ENCODE results near the gene GPR18.
"Not testable (repeated sequence)": the region's sequence is repeated elsewhere in the genome, so short reads cannot be mapped to it uniquely, and the experiment has no call there.

The GPR18 gene

DNA sequence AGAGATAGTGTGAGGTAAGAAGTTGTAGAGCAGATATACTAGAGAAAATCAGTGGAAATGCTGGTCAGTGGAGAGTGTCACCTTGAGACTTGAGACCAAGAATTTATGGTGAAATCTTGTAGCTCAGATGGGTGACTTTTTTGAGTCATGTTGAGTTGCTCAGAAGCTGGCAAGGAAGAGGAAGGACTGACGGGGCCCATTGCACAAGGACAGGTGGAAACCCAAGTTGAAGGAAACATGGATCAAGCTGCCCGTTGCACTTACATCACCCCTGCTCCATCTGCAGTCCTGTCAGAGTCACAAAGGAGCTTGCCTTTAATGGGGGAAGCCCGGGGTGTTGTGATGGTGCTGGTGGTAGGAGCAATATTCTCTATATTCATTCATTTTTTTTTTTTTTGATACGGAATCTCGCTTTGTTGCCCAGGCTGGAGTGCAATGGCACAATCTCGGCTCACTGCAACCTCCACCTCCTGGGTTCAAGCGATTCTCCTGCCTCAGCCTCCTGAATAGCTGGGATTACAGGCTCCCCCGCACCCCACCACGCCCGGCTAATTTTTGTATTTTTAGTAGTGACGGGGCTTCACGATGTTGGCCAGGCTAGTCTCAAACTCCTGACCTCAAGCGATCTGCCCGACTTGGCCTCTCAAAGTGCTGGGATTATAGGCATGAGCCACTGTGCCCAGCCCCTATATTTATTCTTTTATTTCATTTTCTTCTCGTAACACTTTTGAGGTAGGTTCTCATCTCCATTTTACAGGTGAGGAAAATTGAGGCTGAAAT, 30.1 kb downstream of the GPR18 start:
- DNase-seq, result no peak

DNA sequence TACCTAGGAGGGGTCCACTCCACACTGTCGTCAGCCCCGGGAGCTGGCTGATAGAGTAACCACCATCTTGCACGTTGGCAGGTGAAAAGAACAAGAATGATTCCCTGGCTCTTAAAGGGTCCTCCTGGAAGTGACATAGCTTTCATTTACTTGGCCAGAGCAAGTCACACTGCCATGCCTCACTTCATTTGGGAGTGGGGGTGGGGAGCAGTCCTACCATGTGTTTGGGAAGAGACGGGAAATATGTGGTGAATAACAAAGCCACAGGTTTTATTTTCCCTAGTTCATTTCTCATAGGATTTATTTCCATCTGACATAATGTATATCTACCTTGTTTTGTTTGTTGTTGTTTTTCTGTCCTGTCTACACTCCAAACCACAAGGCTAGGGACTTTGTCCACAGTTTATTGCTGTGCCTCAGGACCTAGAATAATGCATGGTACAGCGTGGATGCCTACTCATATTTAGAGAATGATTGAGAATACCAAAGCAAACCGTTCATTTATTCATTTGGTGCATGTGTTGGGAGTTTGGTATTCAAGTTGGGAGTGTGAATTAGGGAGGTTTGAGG, 30.8 kb downstream of the GPR18 start:
- DNase-seq, result no peak

DNA sequence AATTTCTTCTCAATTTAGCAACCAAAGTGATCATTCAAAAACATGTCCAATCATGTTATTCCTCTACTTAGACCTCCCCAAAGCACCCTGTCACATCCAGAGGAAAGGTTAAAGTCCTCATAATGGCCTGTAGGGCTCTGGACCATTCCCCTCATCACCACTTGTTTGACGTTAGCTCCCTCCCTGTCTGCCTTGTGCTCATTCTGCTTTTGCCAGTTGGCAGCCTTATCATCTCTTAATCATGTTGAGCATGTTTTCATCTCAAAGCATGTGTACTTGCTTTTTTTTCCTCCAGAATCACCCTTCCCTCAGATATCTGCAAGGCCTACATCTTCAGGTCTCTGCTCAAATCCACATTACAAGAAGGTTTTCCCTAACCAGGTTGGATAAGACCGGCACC, 31.7 kb downstream of the GPR18 start:
- no peak for DNase-seq

DNA sequence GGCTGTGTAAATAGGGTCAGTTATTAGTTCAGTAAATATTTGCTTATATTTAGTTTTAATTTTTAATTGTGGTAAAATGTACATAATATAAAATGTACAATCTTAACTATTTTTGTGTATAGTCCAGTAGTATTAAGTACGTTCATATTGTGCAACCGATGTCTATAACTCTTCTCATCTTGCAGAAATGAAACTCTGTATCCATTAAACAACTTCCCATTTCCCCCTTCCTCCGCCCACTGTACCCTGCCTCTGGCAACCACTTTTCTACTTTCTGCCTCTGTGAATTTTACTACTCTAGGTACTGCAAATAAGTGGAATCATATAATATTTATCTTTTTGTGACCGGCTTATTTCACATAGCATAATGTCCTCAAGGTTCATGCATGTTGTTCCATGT, 33.1 kb downstream of the GPR18 start:
- DNase-seq, result no peak

DNA sequence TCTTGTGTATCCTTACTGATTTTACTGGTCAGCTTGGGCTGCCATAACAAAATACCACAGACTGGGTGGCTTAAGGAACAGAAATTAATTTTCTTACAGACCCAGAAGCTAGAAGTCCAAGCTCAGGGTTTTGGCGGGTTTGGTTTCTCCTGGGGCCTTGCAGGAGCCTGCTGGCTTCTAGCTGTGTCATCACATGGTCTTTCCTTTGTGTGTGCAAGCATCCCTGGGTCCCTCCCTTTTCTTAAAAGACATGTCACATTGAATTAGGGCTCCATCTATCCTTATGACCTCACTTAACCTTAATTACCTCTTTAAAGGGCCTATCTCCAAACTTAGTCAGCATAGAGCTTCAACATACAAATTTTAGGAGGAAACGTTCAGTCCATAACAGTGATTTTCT, 34.2 kb downstream of the GPR18 start:
- DNase-seq, result no peak

DNA sequence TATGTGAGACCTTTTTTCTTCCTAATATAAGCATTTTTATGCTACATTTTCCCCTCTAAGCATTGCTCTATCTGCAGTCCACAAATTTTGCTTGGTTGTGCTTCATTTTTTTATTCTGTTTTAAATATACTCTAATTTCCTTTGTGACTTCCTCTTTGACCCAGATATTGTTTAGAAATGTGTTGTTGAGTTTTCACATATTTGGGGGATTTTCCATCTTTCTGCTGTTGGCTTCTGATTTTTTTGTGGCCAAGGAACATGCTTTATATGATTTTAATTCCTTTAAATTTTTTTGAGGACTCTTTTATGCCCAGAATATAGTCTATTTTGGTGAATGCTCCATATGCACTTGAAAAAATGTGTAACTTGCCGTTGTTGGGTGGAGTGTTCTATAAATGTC, 34.6 kb downstream of the GPR18 start:
- DNase-seq, result no peak

DNA sequence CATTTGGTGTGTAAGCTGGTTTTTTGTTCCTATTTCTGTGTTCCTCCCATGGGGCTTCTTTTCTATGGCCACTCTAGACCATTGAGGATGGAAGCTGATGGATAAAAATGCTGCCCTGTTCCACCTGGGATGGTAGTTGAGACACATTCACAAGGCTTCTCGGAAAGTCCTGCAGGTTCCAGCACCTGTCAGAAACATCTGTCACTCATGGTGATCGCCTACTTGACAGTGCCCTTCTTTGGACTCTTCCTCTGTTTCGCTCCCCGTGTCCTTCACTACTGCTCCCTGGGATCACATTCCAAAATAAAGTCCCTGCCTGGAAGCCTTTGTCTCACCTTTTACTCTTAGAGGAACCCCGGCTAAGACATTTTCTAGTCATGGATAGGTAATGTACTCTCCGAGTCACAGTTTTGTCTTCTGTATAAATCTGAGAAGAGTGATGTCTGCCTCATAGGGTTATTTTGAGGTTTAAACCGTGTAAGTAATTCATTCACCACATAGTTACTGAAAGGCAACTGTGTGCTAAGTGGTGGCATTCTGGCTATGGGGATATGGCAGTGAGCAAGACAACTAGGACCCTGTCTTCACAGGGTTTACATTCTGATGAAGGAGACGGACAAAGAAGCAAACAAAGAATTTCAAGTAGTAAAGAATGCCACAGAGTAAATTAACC, 36.5 kb downstream of the GPR18 start:
- no peak for DNase-seq

DNA sequence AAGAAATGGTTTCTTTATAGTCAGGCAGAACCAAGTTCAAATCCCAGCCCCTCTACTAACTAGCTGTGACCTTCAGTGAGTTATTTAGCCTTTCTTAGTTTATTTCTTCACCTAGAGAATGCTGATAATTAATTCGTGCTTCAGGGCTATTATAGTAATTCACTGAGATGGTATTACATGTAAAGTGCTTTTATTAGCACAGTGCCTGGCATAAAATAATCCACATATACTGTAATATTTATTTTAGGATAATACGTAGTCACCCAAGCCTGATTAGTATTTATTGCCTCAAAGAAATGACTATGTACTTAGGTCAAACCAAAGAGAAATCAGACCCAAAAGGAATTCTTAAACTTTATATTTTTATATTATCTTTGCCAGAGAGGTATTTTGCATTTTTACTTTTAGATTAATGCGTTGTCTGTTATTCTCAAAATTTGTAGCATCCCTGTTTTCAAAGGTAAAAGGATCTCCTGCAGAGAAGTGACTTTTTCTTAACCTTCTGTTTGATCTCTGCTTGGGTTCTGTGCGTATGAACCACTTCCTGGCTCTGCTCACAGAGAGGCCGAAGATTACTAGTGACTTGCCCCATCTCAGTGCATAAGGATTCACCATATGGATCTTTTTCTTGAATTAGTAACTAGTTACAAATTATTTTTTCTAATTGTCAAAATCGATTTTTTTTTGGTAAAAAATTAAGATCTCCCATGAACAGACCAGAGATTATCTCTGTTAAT, 37.8 kb downstream of the GPR18 start:
- DNase-seq, result no peak

DNA sequence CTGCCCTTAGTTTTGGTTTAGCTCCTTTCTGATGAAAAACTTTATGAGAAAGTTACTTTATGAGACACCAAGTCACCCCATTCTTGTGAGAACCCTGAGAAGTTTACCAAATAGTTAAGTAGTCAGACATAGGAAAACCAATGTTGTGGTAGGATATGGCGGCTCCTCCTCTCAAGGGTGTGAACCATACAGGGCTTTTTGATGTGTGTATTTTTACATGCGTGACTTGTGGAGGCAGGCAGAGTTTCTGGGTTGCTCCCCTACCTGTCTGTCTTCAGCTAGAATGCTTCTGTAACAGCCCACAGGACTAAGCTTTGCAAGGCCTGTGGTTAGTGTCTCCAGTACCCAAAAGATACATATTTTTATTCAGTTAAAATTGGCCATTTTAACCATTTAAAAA, 39.2 kb downstream of the GPR18 start:
- peak in 2 of 4 experiments; percentile 9 to 26 for DNase-seq

DNA sequence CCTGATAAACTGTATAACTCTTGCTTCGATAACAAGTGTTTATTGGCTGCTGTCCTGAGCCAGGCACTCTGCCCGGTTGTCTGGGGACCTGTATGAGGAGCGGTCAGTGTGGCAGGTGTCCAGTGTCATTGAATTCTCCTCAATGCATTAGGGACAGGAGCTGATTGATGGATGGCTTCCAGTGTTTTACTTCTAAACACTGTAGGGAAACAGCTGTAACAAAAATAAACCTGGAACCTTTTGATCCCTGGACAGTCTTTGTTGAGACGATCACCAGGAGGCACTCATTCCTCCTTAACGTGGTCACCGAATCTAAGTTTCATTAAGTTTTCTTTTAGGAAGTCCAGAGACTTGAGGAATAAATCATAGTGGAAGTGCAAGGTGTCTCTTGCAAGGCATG, 39.6 kb downstream of the GPR18 start:
- no peak for DNase-seq

DNA sequence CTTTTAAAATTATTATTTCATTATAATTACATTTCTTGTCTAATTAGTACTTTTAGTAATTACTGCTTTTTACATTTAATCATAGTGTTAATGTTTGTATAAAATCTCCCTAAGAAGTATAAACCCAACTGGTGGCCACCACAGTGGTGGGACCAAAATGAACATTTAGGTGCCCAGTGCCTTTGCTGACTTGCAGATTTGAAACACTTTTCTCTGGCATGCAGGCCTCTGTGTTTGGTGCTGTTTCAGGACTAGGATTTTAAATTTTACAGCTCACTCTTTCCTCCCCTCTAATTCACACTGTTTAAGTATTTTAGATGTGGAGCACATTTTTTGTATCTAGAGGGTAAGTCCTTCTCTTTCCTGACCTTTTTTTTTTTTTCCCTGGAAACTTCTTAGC, 40.1 kb downstream of the GPR18 start:
- DNase-seq, result no peak

DNA sequence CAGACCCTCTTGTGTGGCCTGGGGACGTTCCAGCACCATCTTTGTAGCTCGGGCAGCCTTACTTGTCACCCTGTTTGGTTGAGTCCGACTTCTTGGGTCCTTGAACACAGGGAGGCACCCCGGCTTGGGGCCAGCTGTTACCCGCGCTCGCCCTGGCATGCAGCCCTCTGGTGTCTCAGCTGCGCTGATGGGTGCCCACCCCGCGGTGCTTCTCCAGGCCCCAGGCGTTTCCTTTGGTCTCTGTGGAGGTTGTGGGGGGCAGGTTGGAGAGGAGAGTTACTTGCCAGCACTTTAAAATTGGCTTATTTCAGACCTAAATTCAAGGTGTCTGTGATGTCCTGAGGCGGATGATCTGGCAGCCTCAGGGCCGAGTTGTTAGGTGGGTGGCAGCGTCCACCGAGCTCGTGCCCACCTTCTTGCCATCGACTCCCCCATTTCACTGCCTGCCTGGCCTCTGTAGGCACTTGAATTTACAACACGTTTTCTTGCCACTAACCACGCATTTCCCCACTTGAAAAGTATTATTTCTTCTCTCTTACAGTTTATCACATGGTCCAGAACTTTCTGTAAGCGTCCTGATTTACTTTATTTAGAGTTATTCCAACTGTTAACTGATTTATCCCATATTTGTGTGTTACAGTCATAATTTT, 40.6 kb downstream of the GPR18 start:
- peak in 1 of 4 experiments; percentile 6 for DNase-seq

DNA sequence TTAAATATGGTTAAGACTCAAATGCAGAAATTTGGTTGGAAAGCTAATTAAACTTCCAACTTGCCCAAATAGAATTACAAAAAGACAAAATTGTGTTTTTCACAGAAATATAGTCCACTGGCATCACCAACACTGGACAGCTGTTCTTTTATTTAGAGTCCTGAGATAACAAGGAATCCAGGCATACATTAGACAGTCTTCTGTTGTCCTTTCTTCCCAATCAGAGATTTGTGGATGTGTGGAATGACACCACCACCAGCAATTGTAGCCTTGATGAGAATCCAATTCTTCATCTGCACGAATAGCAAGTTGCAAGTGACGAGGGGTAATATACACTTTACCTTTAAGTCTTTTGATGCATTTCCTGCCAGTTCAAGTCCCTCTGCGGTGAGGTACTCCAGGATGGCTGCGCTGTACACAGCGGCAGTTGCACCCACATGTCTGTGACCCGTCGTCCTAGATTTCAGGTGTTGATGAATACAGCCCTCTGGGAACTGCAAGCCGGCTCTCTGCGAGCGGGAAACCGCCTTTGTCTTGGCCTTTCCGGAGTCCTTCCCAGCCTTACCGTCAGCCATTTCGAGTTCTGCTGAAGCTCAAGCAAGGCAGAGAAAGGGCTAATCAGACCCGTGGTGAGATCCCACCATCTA, 42.9 kb downstream of the GPR18 start:
- DNase-seq, result peak in 2 of 4 experiments; percentile 28 to 33

DNA sequence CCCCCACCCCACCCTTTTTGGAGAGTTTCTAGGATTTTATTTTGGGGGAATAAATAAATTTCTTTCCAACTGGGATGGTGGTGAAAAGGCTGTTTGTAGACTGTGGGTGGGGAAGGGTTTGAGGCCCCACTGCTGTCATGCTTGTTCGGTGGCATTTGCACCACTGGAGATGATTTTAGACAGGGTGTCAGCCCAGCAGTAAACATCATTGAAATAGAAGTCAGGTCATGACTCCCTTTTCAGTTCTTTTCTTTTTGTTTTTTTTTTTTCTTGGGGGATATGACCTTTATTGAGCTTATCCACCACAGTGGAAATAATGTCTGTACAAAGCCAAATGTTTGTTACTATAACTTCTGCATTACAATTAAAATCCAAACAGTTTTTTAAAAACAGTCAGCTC, 43.4 kb downstream of the GPR18 start:
- DNase-seq, result no peak

DNA sequence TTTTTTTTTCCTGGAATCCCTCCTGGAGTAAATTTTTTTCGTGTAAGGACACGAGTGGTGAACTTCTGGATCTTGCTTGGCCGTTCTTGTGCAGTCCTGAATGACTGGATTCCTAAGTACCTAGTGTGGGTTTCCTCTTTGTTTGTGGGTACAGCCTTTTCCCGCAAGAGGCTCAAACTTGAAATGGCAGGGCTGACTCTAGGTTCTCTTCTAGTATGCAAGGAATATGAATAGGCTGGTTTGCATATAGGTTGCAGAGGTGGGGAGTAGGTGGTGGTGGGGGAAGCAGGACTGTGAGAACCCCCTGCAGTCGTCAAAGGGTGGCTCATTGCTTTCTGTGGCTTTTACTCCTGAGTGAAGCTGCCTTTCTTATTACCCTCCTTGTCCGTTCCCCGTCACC, 43.9 kb downstream of the GPR18 start:
- DNase-seq, result no peak

DNA sequence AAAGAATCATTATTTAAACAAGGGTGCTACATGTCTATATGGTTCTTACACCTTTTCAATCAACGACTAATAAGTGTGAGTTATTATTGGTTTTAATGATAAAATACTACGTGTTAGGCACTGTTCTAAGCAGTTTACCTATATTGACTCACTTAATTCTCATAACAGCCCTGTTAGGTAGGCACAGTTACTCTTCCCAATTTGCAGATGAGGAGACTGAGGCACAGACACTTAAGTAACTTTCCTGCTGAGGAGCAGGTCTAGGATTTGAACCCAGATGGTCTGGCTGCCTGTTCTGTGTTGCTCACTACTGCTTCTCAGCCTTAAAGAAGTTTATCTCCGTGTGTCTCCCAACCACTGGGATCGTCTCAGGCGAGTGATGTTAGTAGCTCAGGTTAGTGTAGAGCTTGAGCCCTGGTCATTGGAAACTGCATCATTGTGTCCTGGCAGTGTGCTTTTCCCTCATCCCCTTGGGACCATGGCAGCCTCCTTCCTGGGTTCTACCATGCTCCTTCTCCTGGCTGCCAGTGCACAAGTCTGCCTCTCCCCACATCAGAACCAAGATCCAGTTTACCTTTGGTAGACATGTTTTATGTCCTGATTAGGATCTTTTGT, 46.7 kb downstream of the GPR18 start:
- DNase-seq, result no peak

DNA sequence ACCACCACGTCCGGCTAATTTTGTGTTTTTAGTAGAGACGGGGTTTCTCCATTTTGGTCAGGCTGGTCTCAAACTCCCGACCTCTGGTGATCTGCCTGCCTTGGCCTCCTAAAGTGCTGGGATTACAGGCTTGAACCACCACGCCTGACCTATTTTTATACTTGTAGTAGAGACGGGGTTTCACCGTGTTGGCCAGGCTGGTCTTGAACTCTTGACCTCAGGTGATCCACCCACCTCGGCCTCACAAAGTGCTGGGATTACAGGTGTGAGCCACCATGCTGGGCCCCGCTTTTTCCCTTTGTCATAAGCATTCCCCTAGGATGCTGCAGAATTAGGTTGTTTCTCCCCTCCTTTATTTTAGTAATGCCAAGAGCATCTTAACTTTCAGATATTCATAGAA, 47.6 kb downstream of the GPR18 start:
- not testable (repeated sequence) for DNase-seq

DNA sequence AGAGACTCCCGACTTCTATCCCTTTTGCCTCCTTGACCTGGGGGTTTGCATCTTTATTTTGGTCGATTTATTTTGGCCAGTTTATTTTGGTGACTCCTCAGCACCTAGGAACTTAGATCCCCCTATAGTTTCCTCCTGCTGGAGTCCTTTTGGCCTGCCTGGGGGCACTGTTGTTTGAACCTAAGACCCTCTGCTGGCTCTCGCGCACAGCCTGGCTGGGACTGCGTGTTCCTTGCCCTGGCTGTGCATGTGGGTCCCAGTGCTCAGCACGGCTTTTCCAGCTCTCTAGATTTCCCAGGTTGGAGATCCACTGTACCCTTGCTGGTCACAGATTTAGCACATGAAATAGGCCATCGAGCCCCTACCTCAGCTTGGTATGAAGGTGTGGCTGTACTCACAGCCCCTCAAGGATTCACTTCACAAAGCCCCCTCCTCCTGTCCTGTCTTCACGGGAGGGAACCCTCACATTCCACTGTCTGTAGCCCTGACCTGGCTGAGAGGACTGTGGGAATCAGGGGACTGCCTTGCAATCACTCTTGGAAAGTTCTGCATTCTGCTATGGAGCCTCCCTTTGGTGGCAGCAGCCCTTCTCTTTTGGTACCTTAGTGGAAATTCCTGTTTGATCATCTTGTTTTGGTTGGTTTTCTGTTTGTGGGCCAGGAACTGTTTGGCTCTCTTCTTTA, 49.2 kb downstream of the GPR18 start:
- DNase-seq, result no peak

DNA sequence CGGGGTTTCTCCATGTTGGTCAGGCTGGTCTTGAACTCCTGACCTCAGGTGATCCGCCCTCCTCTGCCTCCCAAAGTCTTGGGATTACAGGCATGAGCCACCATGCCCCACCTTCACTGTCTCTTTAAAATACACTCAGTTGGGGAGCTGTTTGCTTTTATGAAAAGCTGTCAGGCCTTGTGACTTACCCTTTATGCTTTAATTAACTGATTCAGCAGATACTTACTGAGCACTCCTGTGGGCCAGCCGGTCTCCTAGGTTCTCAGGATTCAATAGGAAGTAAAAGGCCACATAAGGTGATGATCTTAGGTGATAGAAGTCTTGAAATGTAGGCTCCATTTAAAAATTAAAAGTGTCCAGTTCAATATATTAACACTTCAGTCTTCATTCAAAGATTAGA, 50.0 kb downstream of the GPR18 start:
- no peak for DNase-seq

DNA sequence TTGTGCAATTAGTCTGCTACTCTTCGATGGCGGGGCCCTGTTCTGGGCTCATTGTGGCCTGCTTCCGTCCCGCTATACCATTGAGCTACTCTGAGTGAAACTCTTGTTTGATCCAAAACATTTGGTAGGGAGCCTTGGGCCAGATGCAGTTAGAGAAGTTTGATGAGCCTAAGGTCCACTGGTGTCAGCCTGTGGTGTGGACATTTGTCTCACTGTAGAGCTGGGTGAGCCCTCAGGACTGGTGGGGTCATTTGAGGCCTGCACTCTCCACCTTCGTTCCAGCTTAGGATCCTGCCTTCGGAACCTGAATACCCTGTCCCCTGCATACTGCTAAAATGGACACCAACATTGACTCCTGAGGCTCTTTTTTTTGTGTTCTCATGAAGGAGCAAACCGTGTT, 50.7 kb downstream of the GPR18 start:
- no peak for DNase-seq

DNA sequence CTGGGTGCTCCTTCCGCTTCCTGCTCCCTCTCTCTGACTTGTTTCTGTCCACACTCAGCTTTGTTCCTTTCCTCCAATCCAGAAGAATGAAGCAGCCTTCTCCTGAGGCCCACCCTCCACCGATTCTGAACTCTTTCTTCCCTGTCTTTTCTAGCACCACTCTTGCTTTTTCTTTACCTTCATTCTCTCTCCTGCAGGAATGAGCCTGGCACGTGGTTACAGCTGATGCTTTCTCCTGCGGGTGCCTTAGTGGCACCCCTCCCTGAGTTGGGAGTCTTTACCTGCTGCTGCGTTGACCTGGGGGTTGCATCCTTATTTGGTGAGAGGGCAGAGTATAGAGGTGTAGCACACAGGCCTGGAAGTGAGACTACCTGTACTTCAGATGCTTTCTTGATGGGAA, 51.3 kb downstream of the GPR18 start:
- DNase-seq, result no peak

DNA sequence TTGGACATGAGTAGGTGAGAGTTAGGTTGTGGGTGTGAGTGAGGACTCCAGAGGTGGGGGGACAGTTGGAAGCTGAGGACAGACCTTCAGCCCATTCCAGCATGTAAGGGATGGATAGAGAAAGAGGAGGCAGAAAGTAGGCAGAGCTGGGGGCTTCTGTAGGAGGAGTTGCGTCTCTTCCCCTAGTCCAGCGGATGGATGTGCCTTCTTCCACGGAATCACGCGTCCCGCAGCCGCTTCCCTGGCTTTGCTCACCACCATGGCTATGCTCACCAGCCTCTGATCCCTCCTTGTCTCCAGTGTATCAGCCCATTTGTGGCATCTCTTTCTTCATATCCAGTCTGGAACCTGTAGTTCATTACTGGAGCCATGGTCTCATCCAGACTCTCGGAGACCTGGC, 52.0 kb downstream of the GPR18 start:
- no peak for DNase-seq

Data from activated CD4-positive, CD25-positive, alpha-beta regulatory T cell (primary cell).